AG04450 (cell line): ENCODE measurements around the gene AUNIP. TPM values are rescaled to one million over a fixed set of nuclear protein-coding genes. Genes with fewer than 3 reads are reported as not detected.

Source experiments
- CTCF ChIA-PET: fragments of 300-600, 350-600 bp; formaldehyde crosslinking; extraction: SDS; loops from one replicate; lab custom pipeline; 2022; ENCODE audit warnings: antibody characterized with exemption, inconsistent platforms; lab: Charles Lee
- POLR2A ChIA-PET: fragments of 350-600 bp; formaldehyde crosslinking; extraction: SDS; loops from one replicate; lab custom pipeline; 2021; ENCODE audit warnings: antibody characterized with exemption, inconsistent platforms; lab: Yijun Ruan, JAX
- DNase-seq: peaks from one replicate; pipeline ENCODE4 v3.0.0-alpha.2; 2011; ENCODE audit warnings: low read depth, low spot score
- H3K27ac ChIP-seq: one replicate; pipeline ENCODE4 v1.5.1; 2012; ENCODE audit warnings: low read depth, low read length, control low read depth
- H3K27me3 ChIP-seq: one replicate; pipeline ENCODE4 v1.6.0; 2012; ENCODE audit warnings: low read length; ENCODE audit not compliant: control insufficient read depth, insufficient read depth
- H3K4me3 ChIP-seq: 2 replicates; pipeline ENCODE4 v1.5.1; 2011; ENCODE audit warnings: mild to moderate bottlenecking, low read depth, low read length, control low read depth
- H3K9me3 ChIP-seq: 2 replicates; pipeline ENCODE4 v1.5.1; 2012; ENCODE audit warnings: low read length; ENCODE audit not compliant: control insufficient read depth, insufficient read depth
- polyA plus RNA-seq: library from polyadenylated mRNA; depleted of rRNA; stranded (reverse); fragments of >200 nt; gene quantifications from 2 replicates; pipeline ENCODE4 v1.2.3, GENCODE V29; 2011
- TF ChIP-seq, protein P1 (sequence below): IDR thresholded peaks from 2 replicates; pipeline ENCODE4 v1.5.1; 2011; ENCODE audit warnings: low read depth, low read length, control low read depth, inconsistent platforms

The AUNIP gene
- polyA plus RNA-seq, 1 experiment, result 0.97 TPM

DNA sequence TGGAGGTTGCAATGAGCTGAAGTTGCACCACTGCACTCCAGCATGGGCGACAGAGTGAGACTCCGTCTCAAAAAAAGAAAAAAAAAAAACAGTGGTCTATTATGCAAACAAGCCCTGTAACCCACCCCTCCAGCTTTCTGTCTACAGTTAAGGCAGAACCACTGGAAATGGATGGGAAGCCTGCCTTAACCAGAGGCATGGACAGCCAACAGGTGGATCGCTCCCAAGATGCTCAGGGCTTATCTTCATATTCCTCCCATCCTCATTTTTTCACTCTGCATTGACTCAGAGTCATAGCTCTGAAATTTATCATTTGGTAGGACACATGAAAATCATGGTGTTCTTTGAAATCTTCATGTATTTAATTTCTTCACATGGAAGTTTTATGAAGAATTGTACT lies 30.8 kb downstream of the AUNIP start:
- ChIA-PET CTCF (interaction anchor here (0.5 kb wide), 1 partner anchor 15 kb away, joined by 3 read pairs; no protein-coding TSS in a partner anchor), POLR2A (no interaction called here)
- H3K4me3 ChIP-seq, result no peak overlapping the region
- no peak for DNase-seq
- no peaks in the 10 kb centered on the region for H3K27me3 ChIP-seq
- no peak overlapping the region for H3K27ac ChIP-seq
- TF ChIP-seq, protein P1, sequence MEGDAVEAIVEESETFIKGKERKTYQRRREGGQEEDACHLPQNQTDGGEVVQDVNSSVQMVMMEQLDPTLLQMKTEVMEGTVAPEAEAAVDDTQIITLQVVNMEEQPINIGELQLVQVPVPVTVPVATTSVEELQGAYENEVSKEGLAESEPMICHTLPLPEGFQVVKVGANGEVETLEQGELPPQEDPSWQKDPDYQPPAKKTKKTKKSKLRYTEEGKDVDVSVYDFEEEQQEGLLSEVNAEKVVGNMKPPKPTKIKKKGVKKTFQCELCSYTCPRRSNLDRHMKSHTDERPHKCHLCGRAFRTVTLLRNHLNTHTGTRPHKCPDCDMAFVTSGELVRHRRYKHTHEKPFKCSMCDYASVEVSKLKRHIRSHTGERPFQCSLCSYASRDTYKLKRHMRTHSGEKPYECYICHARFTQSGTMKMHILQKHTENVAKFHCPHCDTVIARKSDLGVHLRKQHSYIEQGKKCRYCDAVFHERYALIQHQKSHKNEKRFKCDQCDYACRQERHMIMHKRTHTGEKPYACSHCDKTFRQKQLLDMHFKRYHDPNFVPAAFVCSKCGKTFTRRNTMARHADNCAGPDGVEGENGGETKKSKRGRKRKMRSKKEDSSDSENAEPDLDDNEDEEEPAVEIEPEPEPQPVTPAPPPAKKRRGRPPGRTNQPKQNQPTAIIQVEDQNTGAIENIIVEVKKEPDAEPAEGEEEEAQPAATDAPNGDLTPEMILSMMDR, result no peak
- no peaks in the 10 kb centered on the region for H3K9me3 ChIP-seq

DNA sequence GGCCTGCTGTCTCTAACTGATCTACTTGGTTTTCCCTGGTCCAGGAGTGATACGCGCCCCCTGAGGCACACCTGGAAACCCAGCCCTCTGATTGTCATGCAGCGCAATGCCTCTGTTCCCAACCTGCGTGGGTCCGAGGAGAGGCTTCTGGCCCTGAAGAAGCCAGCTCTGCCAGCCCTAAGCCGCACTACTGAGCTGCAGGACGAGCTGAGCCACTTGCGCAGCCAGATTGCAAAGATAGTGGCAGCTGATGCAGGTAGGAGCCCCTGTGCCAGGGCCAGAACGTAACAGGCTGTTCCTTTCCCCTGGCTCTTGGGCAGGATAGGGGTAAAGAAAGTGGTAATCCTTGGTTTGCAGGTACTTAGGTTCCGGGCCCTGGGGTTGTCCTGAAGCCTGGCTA lies 32.7 kb downstream of the AUNIP start:
- H3K4me3 ChIP-seq, result no peak overlapping the region
- CTCF ChIA-PET, result interaction anchor here (0.6 kb wide), 2 partner anchors 28 to 69 kb away, joined by 3 to 4 read pairs; no protein-coding TSS in a partner anchor
- H3K27ac ChIP-seq, result no peak overlapping the region
- H3K27me3 ChIP-seq, result no peaks in the 10 kb centered on the region
- no peaks in the 10 kb centered on the region for H3K9me3 ChIP-seq
- POLR2A ChIA-PET, result no interaction called here
- DNase-seq, result no peak
- TF ChIP-seq, protein P1, result no peak

DNA sequence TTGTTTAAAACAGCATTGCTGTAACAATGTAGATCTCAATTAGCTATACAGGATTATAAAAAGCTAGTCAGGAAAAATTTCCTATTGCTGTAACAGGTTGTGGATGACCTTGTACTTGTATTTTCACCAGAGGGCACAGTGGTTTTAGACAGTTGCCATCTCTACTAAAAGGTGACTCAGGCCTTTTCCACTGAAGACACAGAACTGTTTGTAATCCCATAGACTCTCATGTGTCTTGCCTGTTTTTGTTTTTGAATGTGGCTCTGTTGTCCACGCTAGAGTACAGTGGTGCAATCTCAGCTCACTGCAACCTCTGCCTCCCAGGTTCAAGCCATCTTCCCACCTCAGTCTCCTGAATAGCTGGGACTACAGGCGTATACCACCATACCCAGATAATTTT lies 33.7 kb downstream of the AUNIP start:
- no peak overlapping the region for H3K4me3 ChIP-seq
- POLR2A ChIA-PET, result no interaction called here
- TF ChIP-seq, protein P1, result no peak
- no peaks in the 10 kb centered on the region for H3K9me3 ChIP-seq
- CTCF ChIA-PET, result interaction anchor here (0.9 to 1.8 kb wide), 2 partner anchors 9 to 70 kb away, joined by 3 to 4 read pairs; no protein-coding TSS in a partner anchor
- no peaks in the 10 kb centered on the region for H3K27me3 ChIP-seq
- DNase-seq, result no peak
- H3K27ac ChIP-seq, result no peak overlapping the region

DNA sequence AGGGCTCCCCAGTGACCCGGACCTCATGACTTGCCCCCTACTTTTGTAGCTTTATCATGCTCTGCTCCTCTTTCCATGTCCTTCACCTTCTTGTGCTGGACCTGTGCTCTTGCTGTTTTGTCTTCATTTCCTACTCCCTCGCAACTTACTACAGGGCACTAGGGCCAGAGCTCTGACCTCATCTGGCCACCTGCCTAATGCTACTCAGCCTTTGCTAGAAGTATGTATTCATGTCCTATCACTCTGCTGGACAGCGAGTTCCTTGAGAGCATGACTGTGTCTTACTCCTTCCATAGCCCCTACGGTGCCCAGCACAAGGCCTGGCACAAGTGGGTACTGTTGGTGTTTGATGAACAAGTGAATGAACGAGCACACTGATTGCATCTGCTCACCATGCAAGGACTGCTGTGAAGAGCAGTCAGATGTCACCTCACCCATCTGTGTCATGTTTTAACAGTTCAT lies 37.6 kb downstream of the AUNIP start:
- ChIA-PET CTCF (interaction anchor here (0.6 to 2.1 kb wide), 2 partner anchors 176 to 384 kb away, joined by 4 to 7 read pairs; partner anchors contain the start of gene PAFAH2), POLR2A (interaction anchor here (0.7 to 1.4 kb wide), 2 partner anchors 21 to 110 kb away, joined by 4 to 5 read pairs; no protein-coding TSS in a partner anchor)
- TF ChIP-seq, protein P1, result no peak
- H3K27me3 ChIP-seq, result no peaks in the 10 kb centered on the region
- no peak overlapping the region for H3K4me3 ChIP-seq
- H3K9me3 ChIP-seq, result no peaks in the 10 kb centered on the region; the same call in 1 of the 2 replicates
- DNase-seq, result no peak
- no peak overlapping the region for H3K27ac ChIP-seq

DNA sequence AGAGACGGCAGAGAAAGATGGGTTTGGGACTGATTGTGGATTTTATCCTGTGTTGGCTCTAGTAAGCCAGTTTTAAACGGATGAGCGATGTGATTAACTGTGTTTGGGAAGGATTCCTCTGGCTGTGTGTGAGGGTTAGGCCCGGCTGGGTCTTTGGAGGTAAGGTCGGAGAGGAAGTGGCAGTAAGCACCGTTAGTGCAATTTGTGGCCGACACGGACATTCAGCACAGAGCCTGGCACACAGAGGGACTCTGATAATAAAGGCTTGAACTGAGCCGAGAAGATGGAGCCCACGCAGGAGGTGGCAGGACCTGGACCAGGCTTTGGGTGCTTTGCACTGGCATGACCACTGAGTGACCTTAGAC lies 38.2 kb downstream of the AUNIP start:
- no peak overlapping the region for H3K27ac ChIP-seq
- ChIA-PET CTCF (interaction anchor here (0.6 to 2.1 kb wide), 2 partner anchors 176 to 384 kb away, joined by 4 to 7 read pairs; partner anchors contain the start of gene PAFAH2), POLR2A (interaction anchor here (1.4 kb wide), 1 partner anchor 21 kb away, joined by 5 read pairs; no protein-coding TSS in a partner anchor)
- no peaks in the 10 kb centered on the region; the same call in 1 of the 2 replicates for H3K9me3 ChIP-seq
- DNase-seq, result no peak
- H3K4me3 ChIP-seq, result peak overlapping the region; percentile 87
- no peaks in the 10 kb centered on the region for H3K27me3 ChIP-seq
- TF ChIP-seq, protein P1, result no peak
